DMS114 treated with DMSO at 0.1 percent for 48 hours (cell line): ENCODE results near the gene MAGIX.

Source experiments
- DNase-seq: peaks from one replicate; lab custom pipeline; 2025; ENCODE audit not compliant: unreplicated experiment; lab: John Stamatoyannopoulos, UW

Gene MAGIX

GRCh38 chrX:49183701-49184281 is 21.2 kb downstream of the MAGIX start:
- no peak for DNase-seq

GRCh38 chrX:49184294-49185281 is 22.0 kb downstream of the MAGIX start:
- peak; percentile 82 for DNase-seq

- DNase-seq = no peak
These were observed 23.8 kb downstream of the MAGIX start, which contains the start of gene PRICKLE3 for GRCh38 chrX:49186125-49187027. Gene PRICKLE3, minus strand, starts transcription at chrX:49186373. Its CDS starts 76 bp downstream, at chrX:49186297.

GRCh38 chrX:49187028-49187394 is 24.5 kb downstream of the MAGIX start:
- DNase-seq = no peak

- DNase-seq = no peak
These were observed 25.0 kb downstream of the MAGIX start for GRCh38 chrX:49187526-49187925.

- DNase-seq = no peak
These were observed 26.0 kb downstream of the MAGIX start for GRCh38 chrX:49188468-49189076.

GRCh38 chrX:49189606-49190005 is 27.0 kb downstream of the MAGIX start:
- DNase-seq = no peak

GRCh38 chrX:49190821-49191573 is 28.4 kb downstream of the MAGIX start:
- peak; percentile 99 for DNase-seq

GRCh38 chrX:49191574-49192011 is 29.0 kb downstream of the MAGIX start:
- no peak for DNase-seq

GRCh38 chrX:49192722-49193328 is 30.3 kb downstream of the MAGIX start:
- DNase-seq = peak; percentile 10

- DNase-seq = no peak
These were observed 31.0 kb downstream of the MAGIX start for GRCh38 chrX:49193542-49193964.

GRCh38 chrX:49197543-49198087 is 35.1 kb downstream of the MAGIX start:
- no peak for DNase-seq

GRCh38 chrX:49198540-49199314 is 36.2 kb downstream of the MAGIX start:
- DNase-seq = no peak

- DNase-seq = no peak
These were observed 36.7 kb downstream of the MAGIX start for GRCh38 chrX:49199315-49199595.

GRCh38 chrX:49199906-49200771 is 37.6 kb downstream of the MAGIX start, which contains the start of gene SYP:
Gene SYP, minus strand, starts transcription at chrX:49200193. Its CDS starts 7 bp downstream, at chrX:49200186.
- DNase-seq = peak; percentile 51

GRCh38 chrX:49202022-49202421 is 39.5 kb downstream of the MAGIX start:
- no peak for DNase-seq

- DNase-seq = no peak
These were observed 41.0 kb downstream of the MAGIX start for GRCh38 chrX:49203536-49203935.

- no peak for DNase-seq
These were observed 41.5 kb downstream of the MAGIX start for GRCh38 chrX:49204017-49204416.
